AG09309 (cell line): ENCODE results near the gene FBXO41.

ENCODE experiments used
- DNase-seq: peaks from one replicate; pipeline ENCODE4 v3.0.0-alpha.2; 2010; ENCODE audit warnings: low read depth
- H3K4me3 ChIP-seq: 2 replicates; pipeline ENCODE4 v1.5.1; 2011; ENCODE audit warnings: mild to moderate bottlenecking, low read depth, low read length, moderate library complexity; ENCODE audit not compliant: control insufficient read depth
- CTCF ChIP-seq: IDR thresholded peaks from 2 replicates; pipeline ENCODE4 v1.5.1; 2011; ENCODE audit warnings: mild to moderate bottlenecking, low read depth, low read length, inconsistent platforms; ENCODE audit not compliant: insufficient read depth, control insufficient read depth; ENCODE audit errors: missing control alignments

The FBXO41 gene

GRCh38 chr2:73281244-73281643 is 3.0 kb downstream of the FBXO41 start:
- no peak for DNase-seq
- no peak for TF ChIP-seq CTCF
- H3K4me3 ChIP-seq = no peak overlapping the region

- DNase-seq = no peak
- no peak overlapping the region for H3K4me3 ChIP-seq
- no peak for TF ChIP-seq CTCF
Measured at GRCh38 chr2:73279852-73280251, 4.4 kb downstream of the FBXO41 start.

GRCh38 chr2:73272270-73272669 is 12.0 kb downstream of the FBXO41 start:
- H3K4me3 ChIP-seq = no peak overlapping the region
- no peak for TF ChIP-seq CTCF
- no peak for DNase-seq

- TF ChIP-seq CTCF = no peak
- no peak overlapping the region for H3K4me3 ChIP-seq
- no peak for DNase-seq
Measured at GRCh38 chr2:73269686-73270465, 14.4 kb downstream of the FBXO41 start.

- no peak for TF ChIP-seq CTCF
- no peak overlapping the region for H3K4me3 ChIP-seq
- no peak for DNase-seq
Measured at GRCh38 chr2:73268830-73269685, 15.2 kb downstream of the FBXO41 start.

GRCh38 chr2:73268366-73268829 is 15.9 kb downstream of the FBXO41 start:
- DNase-seq = no peak
- H3K4me3 ChIP-seq = no peak overlapping the region
- no peak for TF ChIP-seq CTCF
